ENCODE data around the gene CCDC167.

GRCh38 chr6:37460805-37461204 lies 38.9 kb downstream of the CCDC167 start:
- TF ChIP-seq CTCF (IDR thresholded peaks at IDR 0.05 in 8 of 11, conservative IDR thresholded peaks at IDR 0.05 in 3 of 11) (no peak), POLR2AphosphoS5 (IDR thresholded peaks at IDR 0.05) (no peak), POLR2A (IDR thresholded peaks at IDR 0.05) (no peak)
